NOMO-1 (cell line): ENCODE data around the gene DESI1.
"Not testable (repeated sequence)": the region's sequence is repeated elsewhere in the genome, so short reads cannot be mapped to it uniquely, and the experiment has no call there.

Experiments used
- DNase-seq, 2 experiments: peaks; one replicate each; lab custom pipeline; 2025; ENCODE audit not compliant: unreplicated experiment in 2 of 2; lab: John Stamatoyannopoulos, UW

The DESI1 gene

DNA sequence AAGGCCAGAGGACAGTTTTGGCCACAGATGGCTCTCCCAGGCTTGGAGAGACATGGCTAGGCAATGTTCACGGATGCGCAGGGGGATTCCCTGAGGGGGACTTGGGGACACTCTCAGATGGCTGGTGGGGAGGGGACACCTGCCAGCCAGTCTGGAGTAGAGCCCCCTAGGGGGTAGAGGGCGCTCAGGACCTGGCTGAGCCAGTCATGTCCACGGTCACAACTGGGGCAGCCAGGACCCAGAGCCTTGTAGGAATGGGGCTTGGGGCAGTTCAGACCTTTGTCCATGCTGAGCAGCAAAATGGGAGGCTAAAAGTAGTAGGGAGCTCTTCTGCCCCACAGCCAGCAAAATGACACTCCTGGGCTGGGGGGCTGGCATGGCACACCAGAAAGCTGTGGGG lies 58.4 kb downstream of the DESI1 start:
- no peak for DNase-seq

DNA sequence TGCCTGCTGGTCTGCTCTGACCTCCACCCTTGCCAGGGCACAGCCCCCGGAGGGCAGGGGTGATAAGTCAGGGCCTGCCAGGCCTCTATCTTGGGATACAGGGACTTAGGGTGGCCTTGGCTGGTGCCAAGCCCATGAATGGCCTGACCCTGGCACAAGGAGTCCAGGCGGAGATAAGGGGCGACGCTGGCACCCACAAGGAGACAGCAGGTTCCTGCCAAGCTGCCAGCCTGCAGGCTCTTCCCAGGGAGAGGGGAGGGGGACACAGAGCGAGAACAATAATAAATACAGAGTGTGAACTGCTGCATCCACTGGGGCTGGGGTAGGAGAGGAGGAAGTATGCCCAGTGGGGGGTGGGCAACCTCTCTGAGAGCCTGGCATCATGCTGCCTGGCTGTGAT lies 59.1 kb downstream of the DESI1 start:
- DNase-seq = no peak

DNA sequence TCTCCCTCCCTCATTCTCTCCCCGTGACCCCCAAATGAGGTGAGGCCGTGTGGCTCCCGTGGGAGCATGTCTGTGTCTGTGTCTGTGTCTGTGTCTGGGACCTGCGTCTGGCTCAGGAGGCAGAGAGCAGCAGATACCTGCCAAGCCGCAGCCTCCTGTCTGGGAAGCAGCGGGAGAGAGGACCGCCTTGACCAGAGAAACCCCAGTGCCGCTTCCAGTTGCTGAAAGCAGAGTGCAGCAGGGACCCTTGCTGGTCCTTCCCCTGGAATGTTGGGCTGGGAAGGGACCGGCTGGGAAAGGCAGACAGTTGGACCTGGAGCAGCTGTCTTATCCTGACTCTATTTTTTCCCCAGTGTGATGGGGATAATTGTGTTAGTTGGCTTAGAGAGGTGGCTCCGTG lies 59.5 kb downstream of the DESI1 start:
- no peak for DNase-seq

DNA sequence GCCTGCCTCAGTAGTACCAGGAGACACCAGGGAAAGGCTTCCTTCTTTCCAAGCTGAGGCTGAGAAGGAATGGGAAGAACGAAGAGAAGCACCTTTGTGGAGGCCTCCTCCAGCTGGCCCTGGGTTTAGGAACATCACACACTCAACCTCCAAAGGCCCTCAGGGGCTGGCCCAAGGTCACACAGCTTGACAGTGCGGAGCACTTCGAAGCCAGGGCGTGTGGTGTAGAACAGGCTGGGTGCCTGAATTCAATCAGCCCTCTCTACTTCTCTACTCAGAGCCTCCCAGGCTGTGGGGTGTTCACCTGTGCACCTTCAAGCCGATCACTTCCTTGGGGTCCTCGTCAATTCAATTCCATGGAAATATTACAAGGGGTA lies 60.8 kb downstream of the DESI1 start:
- DNase-seq = no peak

DNA sequence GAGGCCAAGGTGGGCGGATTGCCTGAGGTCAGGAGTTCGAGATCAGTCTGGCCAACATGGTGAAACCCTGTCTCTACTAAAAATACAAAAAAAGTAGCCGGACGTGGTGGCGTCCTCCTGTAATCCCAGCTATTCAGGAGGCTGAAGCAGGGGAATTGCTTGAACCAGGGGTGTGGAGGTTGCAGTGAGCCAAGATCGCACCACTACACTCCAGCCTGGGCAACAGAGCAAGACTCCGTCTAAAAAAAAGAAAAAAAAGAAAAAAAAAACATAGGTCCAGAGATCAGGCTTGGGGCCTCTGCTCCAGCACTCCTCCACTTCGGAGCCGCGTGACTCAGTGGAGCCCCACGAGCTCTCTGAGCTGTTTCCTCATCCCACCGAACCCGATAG lies 62.6 kb downstream of the DESI1 start:
- not testable (repeated sequence) for DNase-seq

DNA sequence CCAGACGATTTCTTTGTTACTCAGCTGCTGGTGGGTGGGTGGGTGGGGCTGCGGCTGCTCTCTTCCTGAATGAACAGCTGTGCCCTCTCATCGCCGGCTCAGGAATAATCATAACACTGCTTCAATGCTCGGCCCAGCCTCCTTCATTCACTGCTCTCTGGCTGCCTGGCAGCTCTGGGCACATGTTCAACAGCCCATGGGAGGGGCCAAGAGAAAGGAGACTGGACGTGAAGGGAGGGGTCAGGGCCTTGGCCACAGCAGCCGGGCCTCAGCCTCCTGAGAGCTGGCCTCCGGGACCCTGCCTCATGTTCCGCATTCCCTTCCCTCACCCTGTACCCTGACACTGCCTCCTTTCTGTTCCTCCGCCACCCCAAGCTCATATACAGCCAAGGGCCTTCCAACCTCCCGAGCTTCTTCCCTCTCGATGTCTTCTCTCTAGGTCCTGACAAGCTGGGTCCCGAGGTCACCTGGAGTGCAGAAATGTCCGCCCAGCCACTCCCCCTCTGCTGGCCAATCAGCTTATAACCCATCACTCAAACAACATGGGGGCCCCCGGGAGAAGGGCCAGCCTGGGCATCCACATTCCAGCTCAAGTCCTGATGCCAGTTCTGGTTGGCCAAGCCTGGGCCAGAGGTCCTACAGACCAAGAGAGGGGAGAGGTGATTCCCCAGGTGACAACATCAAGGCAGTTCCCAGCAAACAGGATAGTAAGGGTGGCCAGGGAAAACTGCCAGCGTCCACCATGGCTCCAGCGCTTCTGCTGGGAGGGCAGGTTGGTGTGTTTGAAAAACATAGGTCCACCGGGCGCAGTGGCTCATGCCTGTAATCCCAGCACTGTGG lies 63.2 kb downstream of the DESI1 start:
- no peak for DNase-seq

DNA sequence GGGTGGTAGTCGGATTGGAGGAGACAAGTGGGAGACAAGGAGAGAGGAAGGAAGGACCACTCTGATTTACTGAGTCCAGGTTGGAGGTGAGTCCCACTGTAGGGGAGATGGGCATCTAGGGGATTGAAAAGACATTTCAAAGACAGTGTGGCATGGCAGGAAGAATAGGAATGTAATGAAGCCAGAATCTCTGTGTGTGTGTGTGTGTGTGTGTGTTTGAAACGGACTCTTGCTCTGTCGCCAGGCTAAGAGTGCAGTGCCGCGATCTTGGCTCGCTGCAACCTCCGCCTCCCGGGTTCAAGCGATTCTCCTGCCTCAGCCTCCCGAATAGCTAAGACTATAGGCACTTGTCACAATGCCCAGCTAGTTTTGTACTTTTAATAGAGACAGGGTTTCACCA lies 64.3 kb downstream of the DESI1 start:
- DNase-seq = no peak

DNA sequence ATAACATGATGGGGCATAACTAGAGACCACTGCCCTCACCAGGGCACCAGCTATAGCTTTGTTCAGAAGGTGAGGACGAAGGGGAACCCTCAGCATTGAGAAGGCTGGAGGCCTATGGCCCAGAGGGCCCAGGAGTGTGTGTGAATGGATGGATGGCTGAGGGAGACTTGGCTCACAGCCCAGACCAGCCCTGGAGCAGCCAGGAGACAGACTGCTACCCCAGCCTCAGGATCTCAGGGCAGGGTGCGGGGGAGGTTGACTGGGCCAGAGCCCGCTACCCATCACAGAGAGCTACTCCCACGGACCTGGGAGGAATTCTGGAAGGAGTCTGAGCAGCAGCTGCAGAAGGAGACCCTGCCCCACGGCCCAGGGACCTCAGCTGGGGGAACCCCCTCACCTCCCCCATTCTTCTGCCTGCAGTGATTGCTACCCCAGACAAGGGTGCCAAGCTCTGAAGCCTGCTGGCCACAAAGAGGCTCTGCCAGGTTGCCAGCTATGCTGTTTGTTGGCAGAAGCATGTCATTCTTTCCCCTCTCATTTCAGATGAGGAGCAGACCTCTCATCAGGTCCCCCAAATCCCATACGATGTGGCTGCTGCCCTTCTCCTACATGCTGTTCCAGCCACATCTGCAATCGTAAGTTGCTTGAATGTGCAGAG lies 65.4 kb downstream of the DESI1 start:
- DNase-seq = no peak

DNA sequence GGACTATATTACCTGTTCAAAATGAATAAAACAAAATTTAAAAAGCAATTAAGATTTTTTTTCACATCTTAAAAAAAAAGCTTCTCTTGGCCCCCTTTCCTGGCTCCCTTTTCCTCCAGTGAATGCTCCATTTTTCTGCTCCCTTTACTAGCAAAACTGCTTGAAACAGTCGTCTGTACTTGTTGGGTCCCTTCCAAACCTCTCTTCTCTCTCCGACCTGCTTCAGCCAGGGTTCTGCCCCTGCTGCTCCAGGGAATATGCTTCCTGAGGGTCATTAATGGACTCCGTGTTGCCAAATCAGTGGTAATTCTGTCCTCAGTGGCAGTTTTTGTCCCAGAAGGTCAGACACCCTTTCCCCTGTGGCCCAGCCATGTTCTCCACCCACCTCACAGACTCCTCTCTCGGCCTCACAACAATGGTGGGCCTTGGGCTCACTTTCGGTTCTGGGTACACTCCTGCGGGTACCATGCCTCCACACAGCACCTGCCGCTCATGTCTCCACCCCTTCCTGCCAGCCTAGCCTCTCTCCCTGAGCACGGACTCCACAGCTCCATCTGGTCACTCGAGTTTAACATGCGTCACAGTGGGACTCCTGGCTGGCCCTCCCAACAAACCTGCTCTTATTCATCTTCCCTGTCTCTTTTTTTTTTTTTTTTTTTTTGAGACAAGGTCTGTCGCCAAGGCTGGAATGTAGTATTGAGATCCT lies 68.8 kb downstream of the DESI1 start:
- no peak for DNase-seq

DNA sequence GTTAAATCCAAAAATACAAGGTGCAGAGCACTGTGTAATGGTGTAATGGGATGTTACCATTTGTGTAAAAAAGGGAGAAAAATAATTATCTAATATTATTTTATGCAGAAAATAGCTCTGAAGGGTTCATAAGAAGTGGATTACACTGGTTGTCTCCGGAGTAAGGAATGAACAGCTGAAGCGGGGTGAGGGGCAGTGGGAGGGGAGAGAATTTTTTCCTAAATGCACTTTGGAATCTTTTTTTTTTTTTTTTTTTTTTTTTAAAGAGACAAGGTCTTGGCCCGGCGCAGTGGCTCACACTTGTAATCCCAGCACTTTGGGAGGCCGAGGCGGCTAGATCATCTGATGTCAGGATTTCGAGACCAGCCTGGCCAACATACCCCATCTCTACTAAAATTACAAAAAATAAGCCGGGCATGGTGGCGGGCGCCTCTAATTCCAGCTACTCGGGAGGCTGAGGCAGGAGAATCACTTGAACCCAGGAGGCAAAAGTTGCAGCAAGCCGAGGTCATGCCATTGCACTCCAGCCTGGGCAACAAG lies 69.8 kb downstream of the DESI1 start:
- no peak for DNase-seq

DNA sequence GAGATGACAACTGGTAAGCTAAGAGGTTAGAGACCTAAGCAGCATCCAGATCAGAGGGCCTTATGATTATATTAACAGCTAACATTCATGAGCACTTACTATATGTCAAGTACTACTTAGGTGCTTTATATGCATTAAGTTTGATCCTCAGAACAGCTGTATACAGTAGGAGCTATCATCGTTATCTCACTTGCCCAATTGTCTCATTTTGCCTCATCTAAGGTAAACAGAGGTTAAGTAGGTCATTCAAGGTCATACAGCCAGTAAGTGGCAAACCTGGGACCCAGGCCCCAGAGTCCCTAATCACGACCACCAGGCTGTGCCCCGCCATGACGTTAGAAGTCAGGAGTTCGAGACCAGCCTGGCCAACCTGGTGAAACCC lies 72.0 kb downstream of the DESI1 start:
- DNase-seq = no peak
